ENCODE results near the gene SRP68. TPM values are rescaled to one million over a fixed set of nuclear protein-coding genes. Genes with fewer than 3 reads are reported as not detected.

Gene SRP68
- total RNA-seq, 1 experiment from 2014 or later: 113 TPM

DNA sequence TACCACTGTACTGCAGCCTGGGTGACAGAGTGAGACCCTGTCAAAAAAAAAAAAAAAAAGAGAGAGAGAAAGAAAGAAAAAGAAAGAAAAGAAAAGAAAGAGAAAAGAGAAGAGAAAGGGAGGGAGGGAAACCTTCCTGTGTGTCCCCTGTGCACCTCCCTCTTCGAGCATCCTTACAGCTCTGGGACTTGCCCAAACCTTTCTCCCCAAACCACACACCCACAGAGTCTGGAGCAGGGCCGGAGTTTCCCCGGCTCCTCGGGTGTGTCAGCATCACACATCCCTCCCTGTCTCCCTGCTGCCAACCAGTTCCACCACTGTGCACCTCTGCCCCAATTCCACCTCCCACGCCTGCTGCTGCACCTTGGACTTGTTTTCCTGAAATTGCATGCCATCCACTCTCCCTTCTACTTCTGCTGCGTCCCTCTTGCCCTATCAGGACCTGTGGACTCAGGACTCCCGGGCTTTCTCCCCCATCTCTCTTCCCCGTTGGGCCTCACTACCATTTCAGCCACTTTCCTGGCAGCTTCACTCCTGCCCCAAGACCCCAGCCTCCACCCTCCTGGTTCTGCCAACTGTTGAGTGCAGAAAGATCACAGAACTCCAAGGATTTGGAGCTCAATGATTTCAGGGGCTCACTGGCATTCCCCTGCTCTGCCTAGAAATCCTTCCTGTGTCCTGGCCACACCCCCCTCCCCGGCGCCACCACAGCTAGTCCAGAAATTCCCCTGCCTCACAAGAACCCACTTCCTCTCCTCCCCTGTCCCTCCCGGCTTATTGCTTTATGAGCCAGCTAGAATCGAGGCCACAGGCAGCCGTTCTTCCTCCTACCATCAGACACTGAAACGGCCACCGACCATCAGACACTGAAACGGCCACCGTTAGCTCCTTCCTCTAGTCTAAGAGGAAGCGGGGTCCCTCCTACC, 75.4 kb downstream of the SRP68 start:
- Mint-ChIP-seq H3K27me3 (ENCODE audit: insufficient read depth, unreplicated experiment) (no peaks in the 10 kb centered on the region), H3K4me3 (ENCODE audit: unreplicated experiment) (peak overlapping the region; percentile 9), H3K27ac (ENCODE audit: unreplicated experiment) (peak overlapping the region; percentile 26), H3K36me3 (ENCODE audit: insufficient read depth, unreplicated experiment) (peaks cover 18% of the 10 kb centered on the region), H3K4me1 (ENCODE audit: low read depth, unreplicated experiment) (peaks cover 15% of the 10 kb centered on the region), H3K9me3 (ENCODE audit: unreplicated experiment) (no peaks in the 10 kb centered on the region)
- no peaks in the 10 kb centered on the region; the same call in none of the 2 replicates for H3K36me3 ChIP-seq (ENCODE audit: control insufficient read depth, insufficient read depth, low read length)
- intact Hi-C loops (cut with micrococcal nuclease; ENCODE audit: unreplicated experiment): no loop called here
- POLR2A ChIA-PET: interaction anchor here (0.6 kb wide), 3 partner anchors 9 to 217 kb away, joined by 3 to 10 read pairs (median 3); partner anchors contain the start of gene WBP2
- no TSS peak for BruUV-seq (replicated peaks)
- no peaks in the 10 kb centered on the region for H3K27me3 ChIP-seq (replicated peaks; ENCODE audit: control insufficient read depth, insufficient read depth, low read length)
- TF ChIP-seq, protein P1, sequence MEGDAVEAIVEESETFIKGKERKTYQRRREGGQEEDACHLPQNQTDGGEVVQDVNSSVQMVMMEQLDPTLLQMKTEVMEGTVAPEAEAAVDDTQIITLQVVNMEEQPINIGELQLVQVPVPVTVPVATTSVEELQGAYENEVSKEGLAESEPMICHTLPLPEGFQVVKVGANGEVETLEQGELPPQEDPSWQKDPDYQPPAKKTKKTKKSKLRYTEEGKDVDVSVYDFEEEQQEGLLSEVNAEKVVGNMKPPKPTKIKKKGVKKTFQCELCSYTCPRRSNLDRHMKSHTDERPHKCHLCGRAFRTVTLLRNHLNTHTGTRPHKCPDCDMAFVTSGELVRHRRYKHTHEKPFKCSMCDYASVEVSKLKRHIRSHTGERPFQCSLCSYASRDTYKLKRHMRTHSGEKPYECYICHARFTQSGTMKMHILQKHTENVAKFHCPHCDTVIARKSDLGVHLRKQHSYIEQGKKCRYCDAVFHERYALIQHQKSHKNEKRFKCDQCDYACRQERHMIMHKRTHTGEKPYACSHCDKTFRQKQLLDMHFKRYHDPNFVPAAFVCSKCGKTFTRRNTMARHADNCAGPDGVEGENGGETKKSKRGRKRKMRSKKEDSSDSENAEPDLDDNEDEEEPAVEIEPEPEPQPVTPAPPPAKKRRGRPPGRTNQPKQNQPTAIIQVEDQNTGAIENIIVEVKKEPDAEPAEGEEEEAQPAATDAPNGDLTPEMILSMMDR (IDR thresholded peaks at IDR 0.05; ENCODE audit: insufficient read depth in 1 of 2, low read depth in 1 of 2, low read length in 1 of 2, severe bottlenecking in 1 of 2, unreplicated experiment in 1 of 2): no peak
- H3K4me1 ChIP-seq: peaks cover 45% of the 10 kb centered on the region
- CTCF ChIA-PET: interaction anchor here (0.7 to 2.8 kb wide), 6 partner anchors 12 to 185 kb away, joined by 3 to 10 read pairs (median 3); partner anchors contain the start of genes ACOX1, MRPL38 and TEN1
- no peak overlapping the region for H3K4me3 ChIP-seq (ENCODE audit: low read depth, low read length)
- peak; percentile 41 to 89 for DNase-seq
- H3K9me3 ChIP-seq: no peaks in the 10 kb centered on the region

DNA sequence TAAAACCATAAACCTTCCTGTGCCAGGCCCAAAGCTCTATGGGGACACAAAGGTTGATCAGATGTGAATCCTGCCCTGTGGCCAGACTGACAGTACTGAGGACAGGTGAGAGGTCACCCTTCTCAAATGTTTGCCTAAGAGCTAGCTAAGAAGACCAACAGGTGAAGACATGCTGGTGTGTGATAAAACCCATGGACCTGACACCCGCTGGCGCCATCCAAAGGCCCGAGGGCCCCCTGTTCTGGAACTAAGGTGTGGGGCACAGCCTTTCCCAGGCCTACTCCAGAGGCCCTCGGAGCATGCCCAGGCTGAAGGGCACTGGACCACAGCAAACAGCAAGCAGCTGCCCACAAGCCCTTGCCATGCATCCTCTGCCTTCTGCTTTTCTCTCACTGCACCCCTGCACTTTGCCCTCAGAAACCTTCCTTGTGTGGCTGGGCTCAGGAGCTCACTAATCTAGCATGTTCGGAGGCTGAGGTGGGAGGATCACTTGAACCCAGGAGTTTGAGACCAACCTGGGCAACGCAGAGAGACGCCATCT, 76.9 kb downstream of the SRP68 start:
- CTCF ChIA-PET: interaction anchor here (0.7 to 2.8 kb wide), 3 partner anchors 10 to 1518 kb away, joined by 3 to 10 read pairs (median 3); partner anchors contain the start of gene MRPL38
- no peaks in the 10 kb centered on the region for H3K9me3 ChIP-seq
- BruUV-seq (replicated peaks): no TSS peak
- DNase-seq: peak; percentile 38 to 70
- intact Hi-C loops (cut with micrococcal nuclease; ENCODE audit: unreplicated experiment): no loop called here
- Mint-ChIP-seq H3K36me3 (ENCODE audit: insufficient read depth, unreplicated experiment) (peaks cover 31% of the 10 kb centered on the region), H3K27ac (ENCODE audit: unreplicated experiment) (no peak overlapping the region), H3K4me1 (ENCODE audit: low read depth, unreplicated experiment) (peaks cover 15% of the 10 kb centered on the region), H3K27me3 (ENCODE audit: insufficient read depth, unreplicated experiment) (no peaks in the 10 kb centered on the region), H3K4me3 (ENCODE audit: unreplicated experiment) (no peak overlapping the region), H3K9me3 (ENCODE audit: unreplicated experiment) (no peaks in the 10 kb centered on the region)
- H3K27me3 ChIP-seq (replicated peaks; ENCODE audit: control insufficient read depth, insufficient read depth, low read length): no peaks in the 10 kb centered on the region
- H3K4me3 ChIP-seq (ENCODE audit: low read depth, low read length): no peak overlapping the region
- POLR2A ChIA-PET: interaction anchor here (0.6 kb wide), 1 partner anchor 14 kb away, joined by 4 read pairs; no protein-coding TSS in a partner anchor
- H3K36me3 ChIP-seq (ENCODE audit: control insufficient read depth, insufficient read depth, low read length): no peaks in the 10 kb centered on the region; the same call in 1 of the 2 replicates
- TF ChIP-seq, protein P1 (IDR thresholded peaks at IDR 0.05; ENCODE audit: insufficient read depth in 1 of 2, low read depth in 1 of 2, low read length in 1 of 2, severe bottlenecking in 1 of 2, unreplicated experiment in 1 of 2): no peak
- peaks cover 45% of the 10 kb centered on the region for H3K4me1 ChIP-seq

DNA sequence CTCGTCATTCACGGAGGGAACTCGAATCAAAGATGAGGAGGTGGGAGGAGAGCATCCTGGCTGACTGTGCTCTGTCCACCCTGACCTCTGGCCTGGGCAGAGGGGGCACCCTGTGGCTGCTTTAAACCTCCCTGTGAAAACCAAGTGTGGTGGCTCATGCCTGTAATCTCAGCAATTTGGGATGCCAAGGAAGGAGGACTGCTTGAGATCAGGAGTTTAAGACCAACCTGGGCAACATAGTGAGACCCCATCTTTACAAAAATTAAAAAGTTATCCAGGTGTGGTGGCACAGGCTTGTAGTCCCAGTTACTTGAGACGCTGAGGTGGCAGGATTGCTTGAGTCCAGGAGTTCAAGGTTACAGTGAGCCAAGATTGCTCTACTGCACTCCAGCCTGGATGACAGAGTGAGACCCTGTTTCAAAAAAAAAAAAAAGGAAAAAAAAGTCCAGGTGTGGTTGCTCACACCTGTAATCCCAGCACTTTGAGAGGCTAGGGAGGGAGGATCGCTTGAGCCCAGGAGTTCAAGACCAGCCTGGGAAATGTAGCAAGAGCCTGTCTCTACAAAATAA, 77.4 kb downstream of the SRP68 start:
- Mint-ChIP-seq H3K27ac (ENCODE audit: unreplicated experiment) (no peak overlapping the region), H3K4me3 (ENCODE audit: unreplicated experiment) (no peak overlapping the region), H3K27me3 (ENCODE audit: insufficient read depth, unreplicated experiment) (no peaks in the 10 kb centered on the region), H3K4me1 (ENCODE audit: low read depth, unreplicated experiment) (peaks cover 15% of the 10 kb centered on the region), H3K9me3 (ENCODE audit: unreplicated experiment) (no peaks in the 10 kb centered on the region), H3K36me3 (ENCODE audit: insufficient read depth, unreplicated experiment) (peaks cover 29% of the 10 kb centered on the region)
- ChIA-PET CTCF (interaction anchor here (0.7 to 2.8 kb wide), 3 partner anchors 10 to 1519 kb away, joined by 3 to 10 read pairs (median 3); partner anchors contain the start of gene MRPL38), POLR2A (interaction anchor here (0.6 kb wide), 1 partner anchor 13 kb away, joined by 4 read pairs; no protein-coding TSS in a partner anchor)
- DNase-seq: no peak
- BruUV-seq (replicated peaks): no TSS peak
- Histone ChIP-seq H3K36me3 (ENCODE audit: control insufficient read depth, insufficient read depth, low read length) (no peaks in the 10 kb centered on the region; the same call in 1 of the 2 replicates), H3K9me3 (no peaks in the 10 kb centered on the region), H3K4me3 (ENCODE audit: low read depth, low read length) (no peak overlapping the region), H3K4me1 (peaks cover 39% of the 10 kb centered on the region), H3K27me3 (replicated peaks; ENCODE audit: control insufficient read depth, insufficient read depth, low read length) (no peaks in the 10 kb centered on the region)
- intact Hi-C loops (cut with micrococcal nuclease; ENCODE audit: unreplicated experiment): no loop called here
- TF ChIP-seq, protein P1 (IDR thresholded peaks at IDR 0.05; ENCODE audit: insufficient read depth in 1 of 2, low read depth in 1 of 2, low read length in 1 of 2, severe bottlenecking in 1 of 2, unreplicated experiment in 1 of 2): no peak
